ENCODE results near the gene DNAAF5.
A peak's percentile ranks its signal among the peaks of the same experiment; 100 is the strongest.

Gene DNAAF5

GRCh38 chr7:745431-746154 lies 19.1 kb downstream of the DNAAF5 start:
- no peak for ATAC-seq (ENCODE audit: low read depth)
- Histone ChIP-seq H3K4me3 (ENCODE audit: severe bottlenecking) (no peak overlapping the region), H3K27me3 (ENCODE audit: insufficient read depth, poor library complexity, severe bottlenecking) (no peaks in the 10 kb centered on the region), H3K9me3 (ENCODE audit: severe bottlenecking) (no peaks in the 10 kb centered on the region), H3K4me1 (ENCODE audit: insufficient read depth, poor library complexity, severe bottlenecking) (no peaks in the 10 kb centered on the region), H3K27ac (ENCODE audit: poor library complexity, severe bottlenecking) (no peak overlapping the region), H3K36me3 (ENCODE audit: low read depth) (peaks cover 36% of the 10 kb centered on the region)
- TF ChIP-seq, protein P1, sequence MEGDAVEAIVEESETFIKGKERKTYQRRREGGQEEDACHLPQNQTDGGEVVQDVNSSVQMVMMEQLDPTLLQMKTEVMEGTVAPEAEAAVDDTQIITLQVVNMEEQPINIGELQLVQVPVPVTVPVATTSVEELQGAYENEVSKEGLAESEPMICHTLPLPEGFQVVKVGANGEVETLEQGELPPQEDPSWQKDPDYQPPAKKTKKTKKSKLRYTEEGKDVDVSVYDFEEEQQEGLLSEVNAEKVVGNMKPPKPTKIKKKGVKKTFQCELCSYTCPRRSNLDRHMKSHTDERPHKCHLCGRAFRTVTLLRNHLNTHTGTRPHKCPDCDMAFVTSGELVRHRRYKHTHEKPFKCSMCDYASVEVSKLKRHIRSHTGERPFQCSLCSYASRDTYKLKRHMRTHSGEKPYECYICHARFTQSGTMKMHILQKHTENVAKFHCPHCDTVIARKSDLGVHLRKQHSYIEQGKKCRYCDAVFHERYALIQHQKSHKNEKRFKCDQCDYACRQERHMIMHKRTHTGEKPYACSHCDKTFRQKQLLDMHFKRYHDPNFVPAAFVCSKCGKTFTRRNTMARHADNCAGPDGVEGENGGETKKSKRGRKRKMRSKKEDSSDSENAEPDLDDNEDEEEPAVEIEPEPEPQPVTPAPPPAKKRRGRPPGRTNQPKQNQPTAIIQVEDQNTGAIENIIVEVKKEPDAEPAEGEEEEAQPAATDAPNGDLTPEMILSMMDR (IDR thresholded peaks at IDR 0.05; ENCODE audit: poor library complexity, severe bottlenecking), result no peak
- no peak for DNase-seq (ENCODE audit: low spot score)

DNA sequence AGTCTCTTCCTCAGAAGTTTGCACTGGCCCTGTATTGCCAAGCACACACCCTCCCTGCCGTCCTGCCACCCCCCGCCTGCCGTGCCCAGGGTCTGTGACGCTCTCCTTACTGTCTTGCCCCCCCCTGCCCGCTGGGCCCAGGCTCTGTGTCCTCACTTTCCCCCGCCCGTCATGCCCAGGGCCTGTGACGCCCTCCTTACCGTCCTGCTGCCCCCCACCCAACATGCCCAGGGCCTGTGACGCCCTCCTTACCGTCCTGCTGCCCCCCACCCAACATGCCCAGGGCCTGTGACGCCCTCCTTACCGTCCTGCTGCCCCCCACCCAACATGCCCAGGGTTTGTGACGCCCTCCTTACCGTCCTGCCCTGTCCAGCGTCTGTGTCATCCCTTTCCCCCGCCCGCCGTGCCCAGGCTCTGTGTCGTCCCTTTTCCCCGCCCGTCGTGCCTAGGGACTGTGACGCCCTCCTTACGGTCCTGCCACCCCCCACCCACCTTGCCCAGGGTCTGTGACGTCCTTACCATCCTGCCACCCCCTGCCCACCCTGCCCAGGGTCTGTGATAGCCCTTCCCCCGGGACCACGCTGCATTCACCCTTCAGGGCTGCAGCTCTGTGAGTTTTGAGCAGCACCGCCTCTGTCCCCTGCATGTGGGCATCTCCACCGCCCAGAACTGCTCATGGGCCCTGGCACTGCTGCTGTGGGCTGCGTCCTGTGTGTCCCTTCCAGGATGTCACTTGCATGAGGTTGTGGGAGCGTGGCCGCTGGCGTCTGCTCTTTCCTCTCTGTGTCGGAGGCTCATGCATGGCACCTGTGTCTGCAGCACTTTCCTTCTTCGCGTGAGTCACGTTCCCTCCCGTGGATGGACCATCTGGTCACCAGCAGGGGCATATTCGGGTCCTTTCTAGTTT lies 19.9 kb downstream of the DNAAF5 start:
- ATAC-seq (ENCODE audit: low read depth), result no peak
- no peaks in the 10 kb centered on the region for H3K27me3 ChIP-seq (ENCODE audit: insufficient read depth, poor library complexity, severe bottlenecking)
- H3K4me1 ChIP-seq (ENCODE audit: insufficient read depth, poor library complexity, severe bottlenecking), result no peaks in the 10 kb centered on the region
- H3K27ac ChIP-seq (ENCODE audit: poor library complexity, severe bottlenecking), result no peak overlapping the region
- no peak overlapping the region for H3K4me3 ChIP-seq (ENCODE audit: severe bottlenecking)
- peak; percentile 47 for DNase-seq (ENCODE audit: low spot score)
- peaks cover 38% of the 10 kb centered on the region for H3K36me3 ChIP-seq (ENCODE audit: low read depth)
- no peaks in the 10 kb centered on the region for H3K9me3 ChIP-seq (ENCODE audit: severe bottlenecking)
- TF ChIP-seq, protein P1 (IDR thresholded peaks at IDR 0.05; ENCODE audit: poor library complexity, severe bottlenecking), result no peak

GRCh38 chr7:747186-747585 lies 20.7 kb downstream of the DNAAF5 start:
- no peak overlapping the region for H3K27ac ChIP-seq (ENCODE audit: poor library complexity, severe bottlenecking)
- no peaks in the 10 kb centered on the region for H3K27me3 ChIP-seq (ENCODE audit: insufficient read depth, poor library complexity, severe bottlenecking)
- H3K36me3 ChIP-seq (ENCODE audit: low read depth), result peaks cover 38% of the 10 kb centered on the region

GRCh38 chr7:748446-748845 lies 21.9 kb downstream of the DNAAF5 start:
- no peaks in the 10 kb centered on the region for H3K4me1 ChIP-seq (ENCODE audit: insufficient read depth, poor library complexity, severe bottlenecking)
- no peaks in the 10 kb centered on the region for H3K27me3 ChIP-seq (ENCODE audit: insufficient read depth, poor library complexity, severe bottlenecking)
- no peak overlapping the region for H3K4me3 ChIP-seq (ENCODE audit: severe bottlenecking)
- peaks cover 34% of the 10 kb centered on the region for H3K36me3 ChIP-seq (ENCODE audit: low read depth)
- TF ChIP-seq, protein P1 (IDR thresholded peaks at IDR 0.05; ENCODE audit: poor library complexity, severe bottlenecking), result no peak
- ATAC-seq (ENCODE audit: low read depth) (no peak), DNase-seq (ENCODE audit: low spot score) (peak; percentile 54)
- no peaks in the 10 kb centered on the region for H3K9me3 ChIP-seq (ENCODE audit: severe bottlenecking)
- H3K27ac ChIP-seq (ENCODE audit: poor library complexity, severe bottlenecking), result no peak overlapping the region

More at GRCh38 chr7:747186-747585, 20.7 kb downstream of the DNAAF5 start:
- ATAC-seq (ENCODE audit: low read depth) (no peak), DNase-seq (ENCODE audit: low spot score) (no peak)
- Histone ChIP-seq H3K4me3 (ENCODE audit: severe bottlenecking) (no peak overlapping the region), H3K9me3 (ENCODE audit: severe bottlenecking) (no peaks in the 10 kb centered on the region), H3K4me1 (ENCODE audit: insufficient read depth, poor library complexity, severe bottlenecking) (no peaks in the 10 kb centered on the region)
- TF ChIP-seq, protein P1 (IDR thresholded peaks at IDR 0.05; ENCODE audit: poor library complexity, severe bottlenecking), result no peak

Measured in RWPE2 (cell line).